GM23248 (cell line): ENCODE measurements around the gene TMEM247.
"Not testable (repeated sequence)": the region's sequence is repeated elsewhere in the genome, so short reads cannot be mapped to it uniquely, and the experiment has no call there.

ENCODE experiments used
- EZH2 ChIP-seq: fragments of 200-600 bp; sonication (generic); IDR thresholded peaks from 2 replicates; pipeline ENCODE4 v1.6.1; 2018; ENCODE audit warnings: antibody characterized with exemption, mild to moderate bottlenecking; ENCODE audit not compliant: insufficient read depth, poor library complexity, severe bottlenecking
- EZH2phosphoT487 ChIP-seq: fragments of 200-600 bp; sonication (generic); IDR thresholded peaks from 2 replicates; pipeline ENCODE4 v1.6.1; 2018; ENCODE audit warnings: antibody characterized with exemption, moderate library complexity, mild to moderate bottlenecking, low read depth; ENCODE audit not compliant: insufficient read depth

DNA sequence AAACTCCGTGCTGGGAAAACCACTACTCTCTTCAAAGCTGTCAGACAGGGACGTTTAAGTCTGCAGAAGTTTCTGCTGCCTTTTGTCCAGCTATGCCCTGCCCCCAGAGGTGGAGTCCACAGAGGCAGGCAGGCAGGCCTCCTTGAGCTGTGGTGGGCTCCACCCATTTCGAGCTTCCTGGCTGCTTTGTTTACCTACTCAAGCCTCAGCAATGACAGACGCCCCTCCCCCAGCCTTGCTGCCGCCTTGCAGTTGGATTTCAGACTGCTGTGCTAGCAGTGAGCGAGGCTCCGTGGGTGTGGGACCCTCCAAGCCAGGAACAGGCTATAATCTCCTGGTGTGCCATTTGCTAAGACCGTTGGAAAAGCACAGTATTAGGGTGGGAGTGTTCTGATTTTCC lies 1.9 kb upstream of the TMEM247 start:
- not testable (repeated sequence) for TF ChIP-seq EZH2phosphoT487, EZH2
